ENCODE data around the gene STON2. TPM values are rescaled to one million over a fixed set of nuclear protein-coding genes. Genes with fewer than 3 reads are reported as not detected.

STON2 gene
- total RNA-seq, 4 donors from 2014 or later = 12.5 to 21.8 (median 16.1) TPM

DNA sequence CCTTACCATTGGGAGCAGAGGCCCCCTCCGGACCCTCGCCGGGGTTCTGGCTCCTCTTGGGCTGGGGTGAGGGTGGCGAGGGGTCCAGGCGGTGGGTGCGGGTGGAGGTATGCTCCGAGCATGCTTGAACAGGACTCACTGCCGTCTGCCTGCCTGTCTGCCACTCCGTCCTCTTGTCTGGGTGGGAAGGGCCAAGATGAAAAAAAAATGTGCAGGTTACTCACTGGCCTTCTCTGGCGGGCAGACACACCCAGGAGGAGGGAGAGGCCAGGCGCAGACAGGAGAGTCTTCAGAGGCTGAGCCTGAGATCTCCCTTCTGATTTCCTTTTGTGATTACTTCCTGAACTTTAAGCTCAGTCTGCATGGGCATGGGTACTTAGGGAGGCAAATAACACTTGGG, 76.1 kb downstream of the STON2 start:
- DNase-seq (ENCODE audit: low spot score in 2 of 2) = peak in 1 of 2 donors; percentile 36
- no peak overlapping the region for H3K4me3 ChIP-seq (ENCODE audit: low read depth, poor library complexity, severe bottlenecking)
- 33 to 36% methylated on average over 11 of the region's 11 CpGs for WGBS, 2 donors
- intact Hi-C loops (cut with DNase I; ENCODE audit: low total_unique reads) = no loop called here
- TF ChIP-seq, protein P1, sequence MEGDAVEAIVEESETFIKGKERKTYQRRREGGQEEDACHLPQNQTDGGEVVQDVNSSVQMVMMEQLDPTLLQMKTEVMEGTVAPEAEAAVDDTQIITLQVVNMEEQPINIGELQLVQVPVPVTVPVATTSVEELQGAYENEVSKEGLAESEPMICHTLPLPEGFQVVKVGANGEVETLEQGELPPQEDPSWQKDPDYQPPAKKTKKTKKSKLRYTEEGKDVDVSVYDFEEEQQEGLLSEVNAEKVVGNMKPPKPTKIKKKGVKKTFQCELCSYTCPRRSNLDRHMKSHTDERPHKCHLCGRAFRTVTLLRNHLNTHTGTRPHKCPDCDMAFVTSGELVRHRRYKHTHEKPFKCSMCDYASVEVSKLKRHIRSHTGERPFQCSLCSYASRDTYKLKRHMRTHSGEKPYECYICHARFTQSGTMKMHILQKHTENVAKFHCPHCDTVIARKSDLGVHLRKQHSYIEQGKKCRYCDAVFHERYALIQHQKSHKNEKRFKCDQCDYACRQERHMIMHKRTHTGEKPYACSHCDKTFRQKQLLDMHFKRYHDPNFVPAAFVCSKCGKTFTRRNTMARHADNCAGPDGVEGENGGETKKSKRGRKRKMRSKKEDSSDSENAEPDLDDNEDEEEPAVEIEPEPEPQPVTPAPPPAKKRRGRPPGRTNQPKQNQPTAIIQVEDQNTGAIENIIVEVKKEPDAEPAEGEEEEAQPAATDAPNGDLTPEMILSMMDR (IDR thresholded peaks at IDR 0.05) = no peak
- TF ChIP-seq POLR2A (IDR thresholded peaks at IDR 0.05) = no peak

DNA sequence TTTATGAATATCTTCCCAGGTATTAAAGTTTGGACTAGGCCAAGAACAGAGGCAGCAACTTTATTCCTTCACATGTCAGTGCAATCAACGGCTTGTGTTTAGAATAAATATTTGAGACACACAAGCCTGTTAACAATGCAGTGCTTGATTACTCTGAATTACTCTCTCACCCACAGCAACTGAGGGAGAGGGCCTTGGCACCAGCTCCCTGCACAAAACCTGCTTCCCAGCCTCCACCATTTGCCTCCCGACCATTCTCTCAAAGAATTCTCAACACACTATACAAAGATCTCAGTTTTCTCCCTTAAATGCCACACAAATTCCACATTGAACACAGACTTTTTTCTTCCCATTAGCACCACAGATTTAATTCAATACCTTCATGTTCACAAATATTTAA, 77.0 kb downstream of the STON2 start:
- H3K4me3 ChIP-seq (ENCODE audit: low read depth, poor library complexity, severe bottlenecking) = no peak overlapping the region
- intact Hi-C loops (cut with DNase I; ENCODE audit: low total_unique reads) = no loop called here
- 37 to 41% methylated on average over 2 of the region's 2 CpGs for WGBS, 2 donors
- DNase-seq (ENCODE audit: low spot score in 2 of 2) = no peak
- no peak for TF ChIP-seq POLR2A (IDR thresholded peaks at IDR 0.05)
- TF ChIP-seq, protein P1 (IDR thresholded peaks at IDR 0.05) = no peak

DNA sequence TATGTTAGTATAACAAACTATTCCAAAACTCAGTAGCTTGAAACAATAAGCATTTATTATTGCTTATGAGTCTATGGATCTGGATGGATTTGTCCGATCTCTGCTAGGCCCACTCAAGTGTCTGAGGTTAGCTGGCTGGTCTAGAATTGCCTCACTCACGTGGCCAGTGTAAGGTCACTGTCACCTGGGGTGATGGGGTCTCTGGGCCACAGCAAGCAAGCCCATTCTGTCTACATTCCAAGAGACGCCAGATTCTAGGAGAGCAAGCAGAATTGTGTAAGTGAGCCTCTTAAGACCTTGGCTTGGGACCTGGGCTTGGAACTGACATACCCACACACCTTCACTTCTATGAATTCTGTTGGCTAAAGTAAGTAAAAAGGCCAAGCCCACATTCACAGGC, 80.2 kb downstream of the STON2 start:
- no peak for DNase-seq (ENCODE audit: low spot score in 2 of 2)
- WGBS, 2 donors = 82 to 100% methylated on average over 3 of the region's 3 CpGs
- TF ChIP-seq POLR2A (IDR thresholded peaks at IDR 0.05) = no peak
- TF ChIP-seq, protein P1 (IDR thresholded peaks at IDR 0.05) = no peak
- intact Hi-C loops (cut with DNase I; ENCODE audit: low total_unique reads) = no loop called here
- no peak overlapping the region for H3K4me3 ChIP-seq (ENCODE audit: low read depth, poor library complexity, severe bottlenecking)

DNA sequence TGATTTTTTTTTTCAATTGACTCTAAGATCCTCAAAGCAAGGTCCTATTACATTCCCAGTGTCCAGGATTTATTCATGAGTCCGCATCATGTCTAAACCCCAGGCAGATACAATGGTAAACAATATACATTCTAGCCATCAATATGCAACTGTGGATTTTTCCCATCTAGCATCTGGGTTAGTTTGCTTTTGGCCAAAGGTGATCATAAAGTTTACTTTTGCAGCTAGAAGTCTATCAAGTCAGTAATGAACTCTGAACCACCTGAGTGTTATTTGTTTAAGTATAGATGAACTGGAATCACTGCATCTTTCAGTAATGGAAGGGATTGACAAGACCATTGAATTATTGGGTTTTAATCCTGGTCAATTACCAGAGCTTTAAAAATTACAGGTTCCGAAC, 80.8 kb downstream of the STON2 start:
- H3K4me3 ChIP-seq (ENCODE audit: low read depth, poor library complexity, severe bottlenecking) = no peak overlapping the region
- DNase-seq (ENCODE audit: low spot score in 2 of 2) = no peak
- intact Hi-C loops (cut with DNase I; ENCODE audit: low total_unique reads) = no loop called here
- 94 to 99% methylated on average over 2 of the region's 2 CpGs for WGBS, 2 donors
- TF ChIP-seq POLR2A (IDR thresholded peaks at IDR 0.05) = no peak
- TF ChIP-seq, protein P1 (IDR thresholded peaks at IDR 0.05) = no peak

DNA sequence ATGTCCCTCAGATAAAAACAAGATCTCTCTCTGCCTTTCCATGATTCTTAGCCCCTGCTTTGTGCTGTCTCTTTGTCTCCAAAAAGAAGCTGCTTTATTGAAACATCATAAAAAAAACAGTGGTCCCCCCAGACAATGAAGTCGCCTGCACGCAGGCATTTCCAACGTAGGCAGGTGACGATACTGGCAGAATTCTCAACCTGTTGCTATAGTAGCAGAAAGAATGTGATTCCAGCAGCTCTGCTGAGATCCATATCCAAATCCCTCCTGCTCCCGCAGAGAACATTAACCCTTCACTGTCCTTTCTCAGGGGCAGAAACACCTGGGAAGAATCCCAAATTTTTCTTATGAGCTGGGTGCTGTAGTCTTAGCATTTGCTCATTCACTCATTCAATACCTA, 84.8 kb downstream of the STON2 start:
- no peak for TF ChIP-seq POLR2A (IDR thresholded peaks at IDR 0.05)
- TF ChIP-seq, protein P1 (IDR thresholded peaks at IDR 0.05) = no peak
- DNase-seq (ENCODE audit: low spot score in 2 of 2) = no peak
- 23 to 39% methylated on average over 5 of the region's 5 CpGs for WGBS, 2 donors
- H3K4me3 ChIP-seq (ENCODE audit: low read depth, poor library complexity, severe bottlenecking) = no peak overlapping the region
- intact Hi-C loops (cut with DNase I; ENCODE audit: low total_unique reads) = no loop called here

DNA sequence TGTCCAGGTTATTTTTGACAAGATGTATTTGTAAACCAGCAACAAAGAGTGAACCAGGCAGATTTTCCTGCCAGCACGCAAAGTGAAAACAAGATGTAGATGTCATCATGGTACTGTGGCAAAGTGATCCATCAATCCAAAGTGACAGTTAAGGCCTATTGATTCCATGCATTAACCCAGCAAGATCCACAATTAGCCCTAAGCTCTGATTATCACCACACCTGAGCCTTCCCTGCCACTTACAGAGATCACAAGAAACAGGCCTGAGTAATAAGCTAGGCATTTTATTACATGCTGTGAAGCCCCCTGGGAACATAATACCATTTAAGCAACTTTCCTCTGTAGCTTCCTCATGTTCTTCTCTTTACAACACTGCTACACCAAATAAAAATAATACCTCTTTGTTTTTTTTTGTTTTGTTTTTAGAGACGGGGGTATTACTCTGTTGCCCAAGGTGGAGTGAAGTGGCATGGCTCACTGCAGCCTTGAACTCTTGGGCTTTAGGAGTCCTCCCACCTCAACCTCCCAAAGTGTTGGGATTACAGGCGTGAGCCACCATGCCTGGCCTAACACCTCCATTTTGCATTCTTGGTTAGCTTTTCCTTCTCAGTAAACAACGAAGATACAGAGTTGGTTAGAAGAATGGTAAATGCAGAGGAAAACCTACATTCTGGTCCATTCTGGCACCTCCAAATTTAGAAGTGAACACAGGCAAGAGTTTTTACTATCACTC, 85.5 kb downstream of the STON2 start:
- no peak overlapping the region for H3K4me3 ChIP-seq (ENCODE audit: low read depth, poor library complexity, severe bottlenecking)
- WGBS, 2 donors = 77 to 82% methylated on average over 4 of the region's 4 CpGs
- intact Hi-C loops (cut with DNase I; ENCODE audit: low total_unique reads) = no loop called here
- TF ChIP-seq, protein P1 (IDR thresholded peaks at IDR 0.05) = no peak
- no peak for TF ChIP-seq POLR2A (IDR thresholded peaks at IDR 0.05)
- no peak for DNase-seq (ENCODE audit: low spot score in 2 of 2)
